Activated gamma-delta T cell (primary cell): ENCODE results near the gene MGAT5B.
A peak's percentile ranks its signal among the peaks of the same experiment; 100 is the strongest.
"Not testable (repeated sequence)": the region's sequence is repeated elsewhere in the genome, so short reads cannot be mapped to it uniquely, and the experiment has no call there.

ENCODE experiments used
- DNase-seq: peaks from one replicate; lab custom pipeline; 2025; lab: John Stamatoyannopoulos, UW

MGAT5B gene

DNA sequence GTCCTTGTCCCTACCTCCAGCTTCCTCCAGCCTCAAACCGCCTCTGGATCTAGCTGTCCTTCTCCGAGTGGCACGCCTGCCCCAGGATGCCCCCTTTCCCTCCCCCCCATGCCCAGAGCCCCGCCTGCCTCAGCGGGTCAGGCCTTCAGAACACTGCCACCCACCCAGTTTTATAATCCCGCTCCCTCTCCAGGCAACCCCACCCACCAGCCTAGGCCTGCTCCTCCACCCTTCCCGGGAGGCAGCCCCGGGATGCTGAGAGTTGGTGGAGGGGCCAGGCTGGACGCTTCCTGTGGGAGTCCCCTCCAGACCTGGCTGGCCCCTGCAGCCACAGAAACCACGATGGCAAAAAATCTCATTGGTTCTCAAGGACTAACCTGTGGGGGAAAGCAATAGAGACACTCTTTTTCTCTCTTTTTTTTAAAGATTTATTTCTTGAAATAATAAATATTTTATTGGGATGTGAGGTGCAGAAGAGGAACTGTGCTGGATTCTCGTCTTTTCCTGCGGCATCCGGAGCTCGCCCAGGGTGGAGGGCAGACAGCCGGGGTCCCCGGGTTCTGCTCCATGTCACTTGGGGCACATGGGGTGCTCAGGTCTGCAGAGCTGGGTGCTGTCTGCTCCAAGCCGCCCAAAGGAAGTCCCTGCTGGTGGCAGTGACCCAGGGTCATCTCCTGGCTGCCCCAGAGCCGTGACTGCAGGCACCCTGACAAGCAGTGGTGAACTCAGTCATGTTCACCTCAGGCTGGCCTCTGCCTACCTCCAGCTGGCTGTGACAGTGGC lies 81.9 kb downstream of the MGAT5B start:
- no peak for DNase-seq

DNA sequence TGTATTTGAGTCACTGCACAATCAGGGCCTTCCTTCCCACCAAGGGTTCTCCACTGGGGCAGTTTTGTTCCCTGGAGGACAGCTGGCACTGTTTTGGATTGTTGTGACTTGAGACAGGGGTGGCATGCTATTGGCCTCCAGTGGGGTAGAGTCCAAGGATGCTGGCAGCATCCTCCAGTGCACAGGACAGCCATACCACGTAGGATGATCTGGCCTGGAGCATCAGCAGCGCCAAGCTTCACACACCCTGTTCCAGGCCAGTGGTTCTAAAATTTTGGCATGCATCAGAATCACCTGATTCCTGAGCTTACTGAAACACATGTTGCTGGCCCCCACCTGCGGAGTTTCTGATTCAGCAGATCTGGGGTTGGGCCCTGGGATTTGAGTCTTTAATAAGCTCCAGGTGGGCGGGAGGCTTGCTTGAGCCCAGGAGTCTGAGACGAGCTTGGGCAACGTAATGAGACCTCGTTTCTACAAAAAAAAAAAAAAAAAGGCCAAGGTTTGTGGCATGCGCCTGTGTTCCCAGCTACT lies 83.2 kb downstream of the MGAT5B start:
- DNase-seq, result no peak

DNA sequence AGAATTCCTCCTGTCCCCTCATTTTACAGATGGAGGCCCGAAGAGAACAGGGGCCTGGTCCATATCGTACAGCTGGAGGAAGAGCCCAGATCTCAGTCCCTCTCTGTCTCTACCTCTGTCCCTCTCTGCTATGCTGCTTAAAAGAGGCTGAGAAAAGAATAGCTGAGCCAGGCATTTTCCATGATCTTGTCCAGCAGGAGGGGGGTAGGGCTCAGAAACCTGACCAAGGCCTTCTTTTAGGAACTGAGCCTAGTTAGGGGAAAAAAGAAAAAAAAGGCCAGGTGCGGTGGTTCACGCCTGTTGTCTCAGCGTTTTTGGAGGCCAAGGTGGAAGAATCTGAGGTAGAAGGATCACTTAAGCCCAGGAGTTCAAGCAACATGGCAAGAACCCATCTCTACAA lies 84.2 kb downstream of the MGAT5B start:
- no peak for DNase-seq

DNA sequence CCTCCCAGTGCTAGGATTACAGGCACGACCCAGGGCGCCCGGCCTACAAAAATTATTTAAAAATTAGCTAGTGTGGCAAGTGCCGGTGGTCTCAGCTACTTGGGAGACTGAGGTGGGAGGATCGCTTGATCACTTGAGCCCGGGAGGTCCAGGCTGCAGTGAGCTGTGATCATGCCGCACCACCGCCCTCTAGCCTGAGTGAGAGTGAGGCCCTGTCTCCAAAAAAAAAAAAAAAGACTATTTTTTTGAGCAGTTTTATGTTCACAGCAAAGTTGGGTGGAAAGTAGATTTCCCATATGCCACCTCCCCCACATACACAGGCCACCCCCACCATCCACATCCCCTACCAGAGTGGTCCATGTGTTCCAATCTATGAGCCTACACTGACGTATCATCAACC lies 84.9 kb downstream of the MGAT5B start:
- no peak for DNase-seq

DNA sequence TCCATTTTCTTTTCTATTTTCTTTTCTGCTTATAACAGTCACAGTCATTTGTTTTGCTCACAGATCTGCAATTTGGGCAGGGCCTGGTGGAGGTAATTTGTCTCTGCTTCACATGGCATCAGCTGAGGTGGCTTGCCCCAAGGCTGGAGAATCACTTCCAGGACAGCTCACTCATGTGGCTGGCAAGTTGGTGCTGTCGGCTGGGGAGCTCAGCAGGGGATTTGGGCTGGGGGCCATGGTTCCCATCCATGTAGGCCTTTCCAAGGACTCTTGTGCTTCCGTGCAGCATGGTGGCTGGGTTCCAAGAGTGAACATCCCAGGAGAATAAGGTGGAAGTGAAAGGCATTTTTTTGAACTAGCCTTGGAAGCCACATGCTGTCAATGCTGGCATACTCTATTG lies 85.7 kb downstream of the MGAT5B start:
- no peak for DNase-seq

DNA sequence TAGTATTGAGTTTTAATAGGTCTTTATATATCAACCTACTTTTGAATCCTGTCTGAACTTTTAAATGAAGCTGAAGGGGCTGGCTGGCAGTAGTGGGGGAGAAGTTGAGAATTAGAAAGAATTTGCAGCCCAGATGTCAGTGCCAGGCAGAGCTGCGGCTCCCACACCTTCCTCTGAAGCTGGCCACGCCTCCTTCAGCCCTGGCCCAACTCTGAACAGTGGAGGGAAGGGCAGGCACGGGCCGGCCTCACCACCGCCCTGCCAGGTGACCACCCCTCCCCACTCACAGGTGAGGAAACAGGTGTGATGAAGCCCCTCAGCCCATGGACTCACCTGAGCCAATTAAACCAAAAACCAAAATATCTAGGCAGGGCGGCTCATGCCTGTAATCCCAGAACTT lies 87.0 kb downstream of the MGAT5B start:
- DNase-seq, result no peak

DNA sequence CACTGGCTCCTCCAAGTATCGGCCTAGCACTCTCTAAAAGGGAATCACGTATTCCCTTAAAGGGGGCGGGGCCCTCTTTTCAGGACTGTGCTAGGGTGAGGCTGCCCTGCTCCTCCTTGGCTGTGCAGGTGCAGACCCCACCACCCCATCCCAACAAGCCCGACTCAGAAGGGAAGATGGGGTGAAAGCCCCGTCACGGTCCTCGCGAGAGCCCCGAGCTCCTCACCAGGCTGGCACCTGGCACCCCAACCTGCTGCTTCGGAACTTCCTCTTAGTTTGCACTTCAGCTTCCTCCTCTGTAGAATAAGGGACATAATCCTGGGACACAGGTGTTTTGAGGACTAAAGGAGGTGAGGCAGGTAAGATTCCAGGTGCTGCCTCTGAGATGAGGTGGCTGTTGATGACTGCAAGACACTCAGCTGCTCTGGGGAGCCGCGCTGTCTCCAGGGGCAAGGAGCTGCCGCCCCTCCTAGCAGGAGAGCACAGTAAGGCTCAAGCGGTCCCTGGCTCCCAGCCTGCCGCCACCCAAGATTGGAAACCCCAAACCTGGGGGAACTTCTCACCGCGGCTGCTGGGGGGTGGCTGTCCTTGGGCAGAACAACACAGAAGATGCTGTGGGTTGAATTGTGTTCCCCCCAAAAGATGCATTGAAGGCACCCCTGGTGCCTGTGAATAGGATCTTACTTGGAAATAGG lies 88.8 kb downstream of the MGAT5B start:
- no peak for DNase-seq

DNA sequence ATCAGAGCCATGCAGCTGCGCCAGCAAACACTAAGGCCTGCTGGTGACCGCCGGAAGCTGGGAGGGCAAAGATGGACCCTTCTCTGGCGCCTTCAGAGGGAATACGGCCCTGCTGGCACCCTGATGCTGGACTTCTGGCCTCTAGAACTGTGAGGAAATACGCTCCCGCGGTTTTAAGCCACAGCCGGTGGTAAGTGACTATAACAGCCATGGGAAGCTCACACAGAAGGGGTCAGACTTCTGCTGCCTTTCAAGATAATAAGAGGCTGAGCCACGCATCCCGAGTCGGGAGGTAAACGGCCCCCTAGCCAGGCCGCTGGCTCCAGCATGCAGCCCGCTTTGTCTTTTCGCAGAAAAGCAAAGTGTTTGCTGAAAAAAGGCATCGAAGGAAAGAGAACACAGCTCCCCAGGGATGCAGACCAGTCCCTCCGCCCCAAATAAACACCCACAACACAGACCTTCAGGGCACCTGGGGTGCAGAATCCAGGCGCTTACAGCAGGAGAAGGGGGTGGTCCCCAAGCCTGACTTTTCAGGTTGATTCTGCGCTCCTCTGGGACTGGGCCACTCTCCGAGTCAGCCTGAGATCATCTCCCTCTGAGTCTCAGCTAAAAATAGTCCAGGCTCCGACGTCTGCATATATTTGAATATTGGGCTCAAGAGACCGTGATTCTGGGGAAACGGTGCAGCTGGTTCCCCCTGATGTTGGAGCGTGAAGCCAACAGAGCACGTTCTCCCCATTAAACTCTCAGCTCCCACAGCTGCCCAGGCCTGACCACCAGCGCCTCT lies 89.7 kb downstream of the MGAT5B start:
- DNase-seq, result no peak

DNA sequence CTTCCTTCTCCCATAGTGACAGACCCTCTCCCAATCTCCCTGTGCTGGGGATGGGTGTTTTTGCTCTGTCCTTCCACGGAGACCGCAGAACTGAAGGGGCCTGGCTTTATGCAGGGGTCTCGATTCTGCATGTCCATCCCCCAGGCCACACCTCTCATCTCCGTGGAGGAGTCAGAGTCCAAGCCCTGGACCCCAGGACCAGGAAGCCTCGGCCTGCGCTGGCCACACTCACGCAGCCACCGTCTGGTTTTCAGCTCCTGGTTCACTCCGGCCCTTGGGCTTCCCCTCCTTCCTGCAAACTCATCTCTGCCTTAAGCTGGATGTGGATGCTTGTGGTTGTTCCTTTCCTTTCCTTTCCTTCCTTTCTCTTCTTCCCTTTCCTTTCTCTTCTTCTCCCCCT lies 90.8 kb downstream of the MGAT5B start:
- DNase-seq, result no peak

DNA sequence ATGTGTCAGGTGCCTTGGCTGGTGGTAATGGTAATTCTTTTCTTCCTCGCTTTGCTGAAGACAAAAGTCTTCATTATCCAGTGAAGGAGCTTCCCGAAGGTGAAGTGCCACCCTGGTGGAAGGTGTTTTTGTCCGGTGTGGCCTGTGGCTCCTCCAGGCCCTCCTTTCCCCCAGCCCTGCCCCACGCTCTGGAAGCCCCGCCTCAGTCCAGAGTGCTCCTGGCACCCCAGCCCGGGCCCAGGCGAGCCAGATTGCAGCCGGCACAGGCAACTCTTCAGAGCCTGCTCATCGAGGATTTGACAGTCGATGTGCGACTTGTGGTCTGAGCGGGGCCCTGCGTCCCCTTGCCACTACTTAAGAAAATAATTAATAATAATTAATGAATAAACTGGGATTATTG lies 93.7 kb downstream of the MGAT5B start:
- no peak for DNase-seq

DNA sequence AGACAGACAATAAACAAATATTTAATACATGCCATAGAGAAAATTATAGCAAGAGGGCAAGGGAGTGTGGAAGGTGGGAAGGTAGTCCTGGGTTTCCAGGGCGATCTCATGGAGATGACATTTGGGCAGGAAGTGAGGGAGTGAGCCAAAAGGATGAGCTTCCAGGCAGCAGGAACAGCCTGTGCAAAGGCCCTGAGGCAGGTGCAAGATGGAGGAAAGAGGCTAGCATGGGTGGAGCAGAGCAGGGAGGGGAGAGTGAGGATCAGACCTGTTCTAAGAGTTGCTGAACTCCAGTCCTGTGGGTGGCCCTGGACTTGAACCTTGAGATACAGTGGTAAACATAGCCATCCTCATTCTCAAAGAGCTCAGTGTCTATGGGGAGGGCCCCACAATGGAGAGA lies 94.7 kb downstream of the MGAT5B start:
- DNase-seq, result no peak

DNA sequence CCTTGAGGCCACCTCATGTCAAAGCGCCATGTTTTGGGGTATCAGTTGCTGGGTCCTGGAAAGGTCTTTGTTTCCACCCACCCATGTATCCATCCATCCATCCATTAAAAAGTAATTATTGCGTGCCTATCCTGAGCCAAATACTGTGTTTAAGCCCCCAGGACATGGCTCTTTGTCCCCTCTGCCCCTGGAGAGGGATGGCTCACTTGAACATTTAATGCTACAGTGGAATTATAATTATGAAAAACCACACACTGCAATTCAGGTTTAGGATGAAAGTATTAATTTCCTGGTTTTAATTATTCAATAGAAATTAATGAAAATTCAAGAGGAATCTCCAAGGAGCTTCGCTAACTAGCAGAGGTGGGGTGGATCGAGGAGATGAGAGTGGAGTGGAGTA lies 97.8 kb downstream of the MGAT5B start:
- no peak for DNase-seq

DNA sequence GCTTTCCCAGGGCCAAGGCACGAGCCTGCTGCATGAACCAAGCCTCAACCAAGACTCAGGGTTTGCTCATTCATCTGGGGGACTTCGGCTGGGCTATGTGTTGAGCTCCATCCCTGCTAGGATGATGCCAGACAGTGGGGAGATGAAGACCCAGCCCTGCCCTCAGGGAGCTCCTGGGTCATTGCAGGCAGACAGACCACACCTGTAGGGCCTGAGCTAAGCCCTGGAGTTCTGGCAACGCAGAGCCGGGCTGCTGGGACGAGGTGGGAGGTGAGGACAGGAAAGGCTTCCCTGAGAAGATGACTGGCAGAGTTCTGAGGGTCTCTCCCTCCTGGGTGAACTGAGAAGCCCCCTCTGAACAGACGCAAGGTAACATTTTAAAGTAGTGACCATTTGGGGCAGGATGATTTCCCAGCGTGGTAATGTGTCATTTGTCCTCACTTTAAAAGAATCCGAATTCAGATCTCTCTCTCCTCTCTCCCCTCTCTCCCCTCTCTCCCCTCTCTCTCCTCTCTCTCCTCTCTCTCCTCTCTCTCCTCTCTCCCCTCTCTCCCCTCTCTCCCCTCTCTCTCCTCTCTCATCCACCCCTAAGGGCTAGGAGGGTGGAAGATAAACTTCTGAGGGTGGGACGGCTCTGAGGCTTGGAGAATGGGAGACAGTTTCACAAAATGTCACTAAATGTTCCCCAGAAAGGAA lies 98.4 kb downstream of the MGAT5B start:
- DNase-seq, result no peak

DNA sequence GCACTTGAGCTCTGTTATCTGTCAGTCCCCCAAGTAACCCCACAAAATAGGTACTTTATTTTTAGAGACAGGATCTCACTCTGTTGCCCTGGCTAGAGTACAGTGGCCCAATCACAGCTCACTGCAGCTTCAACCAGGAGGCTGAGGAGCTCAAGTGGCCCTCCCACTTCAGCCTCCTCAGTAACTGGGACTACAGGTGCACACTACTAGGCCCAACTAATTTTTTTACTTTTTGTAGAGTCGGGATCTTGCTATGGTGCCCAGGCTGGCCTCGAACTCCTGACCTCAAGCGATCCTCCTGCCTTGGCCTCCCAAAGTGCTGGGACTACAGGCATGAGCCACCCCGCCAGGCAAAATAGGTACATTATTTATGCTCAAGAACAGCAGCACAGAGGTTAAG lies 99.6 kb downstream of the MGAT5B start:
- DNase-seq, result no peak

DNA sequence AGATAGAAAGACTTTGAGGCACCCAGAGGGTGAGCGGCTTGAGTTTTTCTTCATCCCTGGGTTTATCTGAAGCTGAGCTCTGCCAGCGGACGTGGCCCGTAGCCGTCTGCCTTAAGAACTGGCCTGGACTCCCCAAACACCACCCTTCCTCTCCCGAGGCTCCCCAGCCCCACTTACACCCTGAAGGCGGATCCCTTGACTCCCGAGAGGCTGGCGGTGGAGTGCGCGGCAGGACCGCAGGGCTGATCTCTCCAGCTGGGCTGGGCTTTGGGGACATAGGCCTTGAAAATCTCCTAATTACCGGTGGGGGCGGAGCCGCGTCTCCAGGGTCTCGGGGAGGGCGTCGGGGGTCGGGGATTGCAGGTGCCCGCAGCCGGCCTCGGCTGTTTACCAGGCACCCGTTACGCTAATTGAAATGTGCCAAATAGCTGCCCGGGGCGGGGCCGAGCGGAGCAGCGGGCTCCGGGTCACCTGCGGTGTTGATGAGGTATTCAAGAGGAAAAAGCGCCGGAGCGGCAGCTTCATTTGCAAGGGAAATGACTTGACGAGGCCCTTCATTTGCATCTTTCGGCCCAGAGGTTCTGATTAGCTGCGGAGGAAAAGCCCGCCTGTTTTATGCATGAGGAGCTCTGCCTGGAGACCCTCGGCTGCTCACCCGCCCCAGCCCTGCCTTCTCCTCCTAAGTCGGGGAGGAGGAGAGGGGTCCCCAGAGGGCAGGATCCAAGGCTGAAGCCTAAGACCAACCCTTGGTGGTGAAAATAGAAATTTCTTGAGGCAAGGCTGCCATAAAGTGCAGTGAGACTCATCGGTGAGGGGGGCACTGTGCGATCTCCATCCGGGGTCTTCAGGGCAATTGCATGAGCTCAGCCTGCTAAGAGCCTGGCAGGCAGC lies 100.7 kb downstream of the MGAT5B start:
- DNase-seq, result peak; percentile 19

DNA sequence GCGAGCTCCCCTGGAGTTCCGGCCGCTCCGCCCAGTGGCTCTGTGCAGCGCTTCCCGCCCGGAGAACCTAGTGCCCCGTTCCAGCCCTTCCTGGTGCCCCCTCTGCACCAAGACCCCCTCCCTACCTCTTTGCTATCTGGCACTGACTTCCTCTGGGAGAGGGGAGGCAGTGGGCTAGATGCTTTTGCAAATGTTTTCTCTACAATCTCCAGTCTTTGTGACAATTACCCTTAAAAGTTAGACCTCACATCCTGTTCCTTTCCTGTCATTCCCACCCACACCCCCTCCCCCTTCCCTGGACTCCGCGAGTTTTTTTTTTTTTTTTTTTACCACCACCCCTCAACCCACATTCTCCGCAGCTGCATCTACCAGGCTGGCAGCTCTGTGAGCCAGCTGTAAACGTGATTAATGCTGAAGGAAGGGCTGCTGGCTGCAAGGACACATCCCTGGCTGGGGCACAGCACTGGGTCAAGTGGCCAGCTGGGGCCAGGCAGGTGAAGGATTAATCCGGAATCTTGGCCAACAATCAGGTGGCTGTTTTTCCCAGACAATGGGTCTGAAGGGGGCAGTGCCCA lies 101.5 kb downstream of the MGAT5B start:
- peak; percentile 18 for DNase-seq

DNA sequence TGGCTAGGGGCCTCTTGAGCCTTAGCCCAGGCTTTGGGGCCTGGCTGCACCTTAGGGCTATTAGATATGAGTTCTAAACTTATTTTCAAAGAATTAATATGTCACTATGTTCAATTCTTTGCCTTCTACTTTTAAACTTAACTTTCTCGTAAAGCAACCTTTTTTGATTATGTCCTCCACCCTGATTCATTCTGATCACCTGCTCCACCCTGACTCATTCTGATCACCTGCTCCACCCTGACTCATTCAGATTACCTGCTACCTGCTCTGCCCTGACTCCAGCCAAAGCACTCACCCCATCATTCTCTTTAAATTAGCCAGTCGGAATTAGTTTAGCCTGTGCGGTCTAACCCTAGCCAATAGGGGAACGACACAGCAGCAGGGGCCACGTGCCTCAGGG lies 102.0 kb downstream of the MGAT5B start:
- DNase-seq, result not testable (repeated sequence)

DNA sequence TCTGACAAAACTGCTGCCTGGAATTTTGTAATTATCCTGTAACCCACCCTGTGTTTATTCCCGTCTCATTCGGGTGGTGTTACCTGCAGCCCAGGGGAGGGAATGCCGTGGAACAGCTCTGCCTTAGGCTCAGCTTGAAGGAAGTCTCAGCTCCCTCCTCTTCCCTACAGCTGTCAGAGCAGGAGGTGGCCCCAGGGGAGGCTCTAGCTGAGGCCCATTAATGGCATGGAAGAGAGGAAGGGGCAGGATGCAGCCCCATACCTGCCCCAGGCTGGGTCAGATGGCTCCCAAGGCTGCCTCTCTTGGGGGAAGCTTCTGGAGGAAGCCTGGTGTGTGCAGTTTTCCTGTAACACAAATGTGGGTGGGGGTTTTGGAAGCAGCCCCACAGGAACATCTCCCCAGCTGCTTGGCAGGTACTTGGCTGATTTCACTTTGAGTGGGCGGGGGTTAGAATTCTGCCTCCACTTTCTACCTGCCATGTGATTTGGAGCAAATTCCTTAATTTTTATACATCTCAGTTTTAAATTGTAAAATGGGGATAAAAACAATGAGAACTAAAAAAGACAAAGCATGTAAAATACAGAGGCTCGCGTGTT lies 103.9 kb downstream of the MGAT5B start:
- DNase-seq, result no peak

DNA sequence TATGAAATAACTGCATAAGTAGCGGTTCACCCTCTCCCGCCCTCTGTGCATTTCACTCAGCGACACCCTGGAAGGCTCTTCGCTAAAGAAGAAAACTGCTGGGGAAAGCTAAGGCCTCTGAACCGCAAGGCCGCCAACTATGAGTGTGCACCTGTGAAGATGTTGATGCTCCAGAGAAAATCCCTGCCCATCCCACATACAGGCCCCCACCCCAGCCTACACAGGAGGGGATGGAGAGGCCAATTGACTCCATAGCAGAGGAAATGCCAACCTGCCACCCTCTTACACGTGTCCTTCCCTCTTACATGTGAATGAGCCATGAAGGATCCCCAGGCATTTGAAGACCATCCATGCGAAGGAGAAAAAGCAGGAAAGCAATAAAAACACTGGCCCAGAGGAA lies 104.8 kb downstream of the MGAT5B start:
- DNase-seq, result no peak

DNA sequence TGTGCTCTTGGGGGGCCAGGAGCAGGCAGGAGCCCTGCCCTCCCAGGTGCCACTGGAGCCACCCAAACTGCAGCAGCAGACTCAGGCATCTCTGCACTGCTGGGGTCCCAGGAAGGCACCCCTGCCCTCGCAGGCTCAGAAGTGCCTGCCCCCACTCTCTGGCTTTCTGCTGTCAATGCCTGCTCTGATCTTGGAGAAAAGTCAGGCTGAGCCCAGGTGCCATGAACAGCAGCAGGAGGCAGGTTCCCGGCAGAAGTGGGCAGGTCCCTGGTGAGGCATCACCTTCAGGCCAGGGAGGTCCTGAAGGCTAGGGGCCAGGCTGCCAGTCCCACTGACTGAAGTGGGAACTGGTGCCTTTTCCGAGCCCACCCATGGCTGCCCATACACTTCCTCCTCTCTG lies 106.5 kb downstream of the MGAT5B start:
- no peak for DNase-seq
